ENCODE results near the gene NPC1L1. TPM values are rescaled to one million over a fixed set of nuclear protein-coding genes. Genes with fewer than 3 reads are reported as not detected.

NPC1L1 gene
- total and polyA plus RNA-seq, 2 of the 13 experiments (the other 11 are each of a cell fraction or from before 2014, with no cell fraction given), result 4.8 to 14.5 TPM

DNA sequence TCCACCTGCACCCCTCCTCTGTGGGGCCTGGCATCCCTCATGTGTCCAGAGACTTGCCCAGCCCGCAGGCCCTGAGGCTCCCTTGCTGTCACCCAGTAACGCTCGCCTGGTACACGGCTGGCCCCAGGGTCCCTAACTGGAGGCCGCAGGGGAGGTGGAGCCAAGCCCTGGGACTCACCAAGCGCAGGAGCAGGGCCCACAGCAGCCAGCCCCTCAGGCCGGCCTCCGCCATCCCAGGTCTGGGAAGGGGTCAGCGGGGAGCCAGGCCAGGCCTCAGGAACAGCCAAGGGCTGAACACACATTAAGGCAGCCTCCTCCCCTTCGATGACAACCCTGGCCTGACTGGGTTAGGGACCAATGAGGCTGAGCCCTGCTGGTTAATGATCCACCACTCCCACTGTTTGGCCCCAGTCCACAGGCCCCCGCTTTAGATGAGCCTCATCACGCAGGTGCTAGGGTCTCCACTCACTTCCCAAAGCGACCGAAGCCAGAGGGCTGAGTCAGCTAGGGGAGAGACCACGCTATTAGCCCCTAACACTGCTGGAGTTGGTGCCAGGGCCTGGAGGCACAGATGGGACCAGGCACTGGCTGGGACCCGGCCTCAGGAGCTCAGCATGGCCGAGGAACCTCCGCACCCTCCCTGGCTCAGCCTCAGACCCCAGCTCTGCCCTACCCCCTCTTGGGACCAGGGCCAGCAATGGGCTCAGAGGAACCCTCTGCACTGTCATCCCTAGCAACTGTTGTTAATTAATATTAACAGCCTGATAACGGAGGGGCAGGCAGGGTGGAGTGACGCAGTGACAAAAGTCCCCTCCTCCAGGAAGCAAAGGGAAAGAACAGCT, at the start of gene NPC1L1 (continued):
- TF ChIP-seq, protein P1, sequence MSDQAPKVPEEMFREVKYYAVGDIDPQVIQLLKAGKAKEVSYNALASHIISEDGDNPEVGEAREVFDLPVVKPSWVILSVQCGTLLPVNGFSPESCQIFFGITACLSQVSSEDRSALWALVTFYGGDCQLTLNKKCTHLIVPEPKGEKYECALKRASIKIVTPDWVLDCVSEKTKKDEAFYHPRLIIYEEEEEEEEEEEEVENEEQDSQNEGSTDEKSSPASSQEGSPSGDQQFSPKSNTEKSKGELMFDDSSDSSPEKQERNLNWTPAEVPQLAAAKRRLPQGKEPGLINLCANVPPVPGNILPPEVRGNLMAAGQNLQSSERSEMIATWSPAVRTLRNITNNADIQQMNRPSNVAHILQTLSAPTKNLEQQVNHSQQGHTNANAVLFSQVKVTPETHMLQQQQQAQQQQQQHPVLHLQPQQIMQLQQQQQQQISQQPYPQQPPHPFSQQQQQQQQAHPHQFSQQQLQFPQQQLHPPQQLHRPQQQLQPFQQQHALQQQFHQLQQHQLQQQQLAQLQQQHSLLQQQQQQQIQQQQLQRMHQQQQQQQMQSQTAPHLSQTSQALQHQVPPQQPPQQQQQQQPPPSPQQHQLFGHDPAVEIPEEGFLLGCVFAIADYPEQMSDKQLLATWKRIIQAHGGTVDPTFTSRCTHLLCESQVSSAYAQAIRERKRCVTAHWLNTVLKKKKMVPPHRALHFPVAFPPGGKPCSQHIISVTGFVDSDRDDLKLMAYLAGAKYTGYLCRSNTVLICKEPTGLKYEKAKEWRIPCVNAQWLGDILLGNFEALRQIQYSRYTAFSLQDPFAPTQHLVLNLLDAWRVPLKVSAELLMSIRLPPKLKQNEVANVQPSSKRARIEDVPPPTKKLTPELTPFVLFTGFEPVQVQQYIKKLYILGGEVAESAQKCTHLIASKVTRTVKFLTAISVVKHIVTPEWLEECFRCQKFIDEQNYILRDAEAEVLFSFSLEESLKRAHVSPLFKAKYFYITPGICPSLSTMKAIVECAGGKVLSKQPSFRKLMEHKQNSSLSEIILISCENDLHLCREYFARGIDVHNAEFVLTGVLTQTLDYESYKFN (CRISPR knock-in tag; conservative IDR thresholded peaks at IDR 0.05), result peak; percentile 71
- TF ChIP-seq ZBTB33 (CRISPR knock-in tag; IDR thresholded peaks at IDR 0.05) (0 out of 2 replicates have a peak, but pooled peaks have one; percentile 24), ZNF761 (CRISPR knock-in tag; conservative IDR thresholded peaks at IDR 0.05) (no peak), ZFP62 (CRISPR knock-in tag; IDR thresholded peaks at IDR 0.05) (no peak), ZMAT3 (CRISPR knock-in tag; conservative IDR thresholded peaks at IDR 0.05) (no peak; the same call in 1 of the 2 replicates), ZNF546 (CRISPR knock-in tag; conservative IDR thresholded peaks at IDR 0.05) (no peak), SAFB2 (CRISPR knock-in tag; IDR thresholded peaks at IDR 0.05; ENCODE audit: borderline replicate concordance, low read depth) (peak; percentile 32; the same call in 1 of the 2 replicates), MLLT10 (CRISPR knock-in tag; IDR thresholded peaks at IDR 0.05) (no peak), ZNF879 (CRISPR knock-in tag; IDR thresholded peaks at IDR 0.05) (peak; percentile 25; the same call in 1 of the 2 replicates), ARID2 (CRISPR knock-in tag; IDR thresholded peaks at IDR 0.05; ENCODE audit: borderline replicate concordance) (no peak), ZSCAN22 (CRISPR knock-in tag; IDR thresholded peaks at IDR 0.05) (no peak), ZSCAN29 (CRISPR knock-in tag; conservative IDR thresholded peaks at IDR 0.05) (no peak; the same call in 1 of the 2 replicates), TOE1 (CRISPR knock-in tag; IDR thresholded peaks at IDR 0.05) (no peak), ZNF510 (CRISPR knock-in tag; IDR thresholded peaks at IDR 0.05; ENCODE audit: low read depth) (peak; percentile 32; the same call in 1 of the 2 replicates), RBFOX2 (IDR thresholded peaks at IDR 0.05; ENCODE audit: low read depth, low read length) (peak; percentile 86), BORCS8-MEF2B (CRISPR knock-in tag; IDR thresholded peaks at IDR 0.05) (peak; percentile 85)
- TF ChIP-seq, protein P2, sequence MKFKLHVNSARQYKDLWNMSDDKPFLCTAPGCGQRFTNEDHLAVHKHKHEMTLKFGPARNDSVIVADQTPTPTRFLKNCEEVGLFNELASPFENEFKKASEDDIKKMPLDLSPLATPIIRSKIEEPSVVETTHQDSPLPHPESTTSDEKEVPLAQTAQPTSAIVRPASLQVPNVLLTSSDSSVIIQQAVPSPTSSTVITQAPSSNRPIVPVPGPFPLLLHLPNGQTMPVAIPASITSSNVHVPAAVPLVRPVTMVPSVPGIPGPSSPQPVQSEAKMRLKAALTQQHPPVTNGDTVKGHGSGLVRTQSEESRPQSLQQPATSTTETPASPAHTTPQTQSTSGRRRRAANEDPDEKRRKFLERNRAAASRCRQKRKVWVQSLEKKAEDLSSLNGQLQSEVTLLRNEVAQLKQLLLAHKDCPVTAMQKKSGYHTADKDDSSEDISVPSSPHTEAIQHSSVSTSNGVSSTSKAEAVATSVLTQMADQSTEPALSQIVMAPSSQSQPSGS (CRISPR knock-in tag; IDR thresholded peaks at IDR 0.05), result peak; percentile 88
- TF ChIP-seq, protein P3, sequence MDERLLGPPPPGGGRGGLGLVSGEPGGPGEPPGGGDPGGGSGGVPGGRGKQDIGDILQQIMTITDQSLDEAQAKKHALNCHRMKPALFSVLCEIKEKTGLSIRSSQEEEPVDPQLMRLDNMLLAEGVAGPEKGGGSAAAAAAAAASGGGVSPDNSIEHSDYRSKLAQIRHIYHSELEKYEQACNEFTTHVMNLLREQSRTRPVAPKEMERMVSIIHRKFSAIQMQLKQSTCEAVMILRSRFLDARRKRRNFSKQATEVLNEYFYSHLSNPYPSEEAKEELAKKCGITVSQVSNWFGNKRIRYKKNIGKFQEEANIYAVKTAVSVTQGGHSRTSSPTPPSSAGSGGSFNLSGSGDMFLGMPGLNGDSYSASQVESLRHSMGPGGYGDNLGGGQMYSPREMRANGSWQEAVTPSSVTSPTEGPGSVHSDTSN (CRISPR knock-in tag; IDR thresholded peaks at IDR 0.05), result no peak
- TF ChIP-seq, protein P4, sequence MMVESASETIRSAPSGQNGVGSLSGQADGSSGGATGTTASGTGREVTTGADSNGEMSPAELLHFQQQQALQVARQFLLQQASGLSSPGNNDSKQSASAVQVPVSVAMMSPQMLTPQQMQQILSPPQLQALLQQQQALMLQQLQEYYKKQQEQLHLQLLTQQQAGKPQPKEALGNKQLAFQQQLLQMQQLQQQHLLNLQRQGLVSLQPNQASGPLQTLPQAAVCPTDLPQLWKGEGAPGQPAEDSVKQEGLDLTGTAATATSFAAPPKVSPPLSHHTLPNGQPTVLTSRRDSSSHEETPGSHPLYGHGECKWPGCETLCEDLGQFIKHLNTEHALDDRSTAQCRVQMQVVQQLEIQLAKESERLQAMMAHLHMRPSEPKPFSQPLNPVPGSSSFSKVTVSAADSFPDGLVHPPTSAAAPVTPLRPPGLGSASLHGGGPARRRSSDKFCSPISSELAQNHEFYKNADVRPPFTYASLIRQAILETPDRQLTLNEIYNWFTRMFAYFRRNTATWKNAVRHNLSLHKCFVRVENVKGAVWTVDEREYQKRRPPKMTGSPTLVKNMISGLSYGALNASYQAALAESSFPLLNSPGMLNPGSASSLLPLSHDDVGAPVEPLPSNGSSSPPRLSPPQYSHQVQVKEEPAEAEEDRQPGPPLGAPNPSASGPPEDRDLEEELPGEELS (CRISPR knock-in tag; IDR thresholded peaks at IDR 0.05), result peak; percentile 19; the same call in 1 of the 2 replicates

All from HepG2 (cell line).